GM04503 (cell line): ENCODE data around the gene FAM20C.

Source experiments
- DNase-seq: peaks from one replicate; pipeline ENCODE4 v3.0.0-alpha.2; 2012; ENCODE audit warnings: low read depth

The FAM20C gene

DNA sequence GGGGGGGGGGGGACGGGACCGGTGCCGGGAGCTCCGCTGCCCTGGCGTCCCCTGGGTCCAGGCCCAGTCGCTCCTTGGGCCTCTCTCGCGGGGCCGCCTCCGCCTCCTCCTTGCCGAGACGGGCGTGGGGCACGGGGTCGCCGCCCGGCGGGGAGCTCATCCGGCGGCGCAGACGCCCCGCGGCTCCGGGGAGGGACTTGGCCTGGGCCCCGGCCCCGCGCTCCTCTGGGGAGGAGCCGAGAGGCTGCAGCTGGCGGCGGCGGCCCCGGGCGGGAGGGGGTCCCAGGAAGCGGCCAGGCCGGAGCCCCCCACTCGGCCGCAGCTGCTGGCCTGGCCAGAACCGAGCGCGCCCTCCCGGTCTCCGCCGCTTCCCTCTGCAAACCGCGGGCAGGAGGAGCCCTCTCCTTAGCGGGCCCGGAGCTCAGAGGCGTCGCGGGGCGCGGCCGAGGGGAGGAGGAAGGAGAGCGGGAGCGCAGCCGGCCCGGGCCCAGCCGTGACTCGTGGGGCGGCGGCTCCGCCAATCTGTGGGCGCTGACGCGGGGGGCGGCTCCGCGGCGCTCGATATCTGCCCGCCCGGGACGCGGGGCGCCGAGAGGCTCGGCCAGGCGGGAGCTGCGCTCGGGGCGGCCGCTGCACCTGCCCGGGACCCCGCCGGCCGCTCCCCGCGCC, at the start of gene FAM20C:
FAM20C (plus strand) TSS at position 591 of the 669 bp plus-strand sequence. CDS start 629 bp downstream, outside the sequence.
- no peak for DNase-seq

DNA sequence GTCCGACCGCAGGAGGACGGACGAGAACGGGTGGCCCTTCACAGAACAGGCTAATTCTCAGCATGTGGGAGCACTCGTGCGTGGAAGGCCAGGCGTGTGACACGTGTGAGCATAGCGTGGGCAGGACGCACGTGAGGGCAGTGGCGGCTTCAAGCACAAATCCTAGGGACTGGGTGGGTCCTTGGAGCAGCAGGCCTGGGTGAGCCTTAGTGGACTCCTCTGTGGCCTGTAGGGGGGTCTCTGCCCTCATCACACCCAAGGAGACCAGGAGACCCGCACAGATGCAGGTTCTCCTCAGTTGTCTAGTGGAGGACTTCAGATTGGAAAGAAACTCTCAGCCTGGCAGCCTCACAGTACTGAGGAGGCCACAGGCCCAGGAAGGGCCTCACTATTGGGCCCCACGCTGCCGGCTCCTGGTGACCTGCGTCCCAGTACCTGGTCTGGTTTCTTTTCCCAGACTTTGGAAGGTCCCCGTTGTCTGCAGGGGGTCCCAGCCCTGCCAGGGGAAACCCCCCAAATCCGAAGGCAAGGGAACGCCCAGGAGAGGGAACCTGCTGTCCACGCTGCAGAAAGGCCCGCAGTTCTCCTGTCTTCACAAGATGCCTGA, 49.1 kb upstream of the FAM20C start:
- DNase-seq, result no peak

DNA sequence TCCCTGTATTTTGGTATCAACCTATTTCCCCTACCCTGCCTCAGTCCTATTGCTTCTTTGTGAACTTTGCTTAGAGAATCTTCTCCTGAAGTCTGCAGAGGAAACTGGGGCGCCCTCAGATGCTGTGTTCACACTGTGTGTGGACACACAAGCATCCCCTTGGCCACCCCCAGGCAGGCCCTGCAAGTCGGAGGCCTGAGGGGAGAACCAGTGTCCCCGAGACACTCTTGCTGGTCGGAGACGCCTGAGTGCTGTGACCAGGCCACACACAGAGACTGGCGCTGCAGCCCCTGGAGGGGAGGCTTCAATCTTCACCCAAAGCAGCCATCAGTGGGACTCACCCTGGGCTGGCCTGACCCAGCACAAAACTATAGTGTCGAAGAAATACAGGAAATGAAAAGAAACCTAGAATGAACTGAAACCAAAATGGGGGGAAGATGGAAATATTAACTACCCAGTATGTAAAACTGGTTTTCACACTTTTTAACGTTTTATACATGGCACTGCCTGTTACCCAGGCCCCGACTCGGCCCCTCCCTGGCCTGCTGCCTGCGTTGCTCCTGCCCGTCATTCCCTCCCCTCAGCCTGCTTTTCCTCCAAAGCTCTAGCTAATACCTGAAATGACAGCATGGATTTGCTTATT, 48.4 kb upstream of the FAM20C start:
- DNase-seq, result no peak

DNA sequence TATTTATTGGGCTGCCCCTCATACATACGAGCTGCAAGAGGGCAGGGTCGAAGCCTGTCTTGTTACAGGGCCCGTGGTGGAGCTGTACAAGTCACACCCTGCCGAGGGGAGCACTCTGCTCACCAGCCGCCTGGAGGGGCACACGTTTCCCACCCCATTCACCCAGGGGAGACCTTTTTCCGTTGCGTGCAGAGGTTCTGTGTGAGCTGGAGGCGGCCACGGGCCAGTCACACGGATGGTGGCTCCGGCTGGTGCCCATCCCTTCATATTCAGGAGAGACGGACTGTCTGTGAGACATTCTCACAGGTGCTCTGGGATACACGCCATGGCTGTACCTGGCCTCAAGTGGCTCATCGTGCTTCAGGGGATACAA, 47.9 kb upstream of the FAM20C start:
- no peak for DNase-seq

DNA sequence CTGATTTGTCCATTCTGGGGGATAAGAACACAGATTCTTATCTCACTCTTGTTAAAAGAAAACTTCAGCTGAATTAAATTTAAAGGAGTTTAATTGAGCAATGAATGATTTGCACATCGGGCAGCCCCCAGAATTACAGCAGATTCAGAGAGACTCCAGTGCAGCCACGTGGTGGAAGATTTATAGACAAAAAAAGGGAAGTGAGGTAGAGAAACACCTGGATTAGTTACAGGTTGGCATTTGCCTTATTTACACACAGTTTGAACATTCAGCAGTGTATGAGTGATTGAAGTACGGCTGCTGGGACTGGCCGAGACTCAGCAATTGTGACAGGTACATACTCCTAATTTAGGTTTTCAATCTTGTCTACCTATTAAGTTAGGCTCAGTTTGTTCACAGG, 46.5 kb upstream of the FAM20C start:
- no peak for DNase-seq

DNA sequence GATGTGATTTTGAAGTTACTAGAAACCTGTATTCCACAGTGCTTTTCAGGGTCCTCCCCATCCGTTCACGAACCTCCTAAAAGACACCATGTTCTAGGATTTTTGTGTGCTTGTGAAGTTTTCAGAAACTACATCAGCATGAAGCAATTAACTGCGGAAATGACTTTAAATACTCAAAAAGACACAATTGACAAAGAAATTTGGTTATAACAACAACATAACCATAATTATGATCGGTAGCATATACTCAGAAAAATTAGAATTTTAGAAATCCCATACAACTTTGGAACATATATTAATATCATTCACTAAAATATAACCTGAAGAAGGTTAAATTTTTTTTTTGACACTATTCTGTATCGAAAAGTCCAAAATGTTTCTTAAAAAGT, 43.8 kb upstream of the FAM20C start:
- DNase-seq, result no peak

DNA sequence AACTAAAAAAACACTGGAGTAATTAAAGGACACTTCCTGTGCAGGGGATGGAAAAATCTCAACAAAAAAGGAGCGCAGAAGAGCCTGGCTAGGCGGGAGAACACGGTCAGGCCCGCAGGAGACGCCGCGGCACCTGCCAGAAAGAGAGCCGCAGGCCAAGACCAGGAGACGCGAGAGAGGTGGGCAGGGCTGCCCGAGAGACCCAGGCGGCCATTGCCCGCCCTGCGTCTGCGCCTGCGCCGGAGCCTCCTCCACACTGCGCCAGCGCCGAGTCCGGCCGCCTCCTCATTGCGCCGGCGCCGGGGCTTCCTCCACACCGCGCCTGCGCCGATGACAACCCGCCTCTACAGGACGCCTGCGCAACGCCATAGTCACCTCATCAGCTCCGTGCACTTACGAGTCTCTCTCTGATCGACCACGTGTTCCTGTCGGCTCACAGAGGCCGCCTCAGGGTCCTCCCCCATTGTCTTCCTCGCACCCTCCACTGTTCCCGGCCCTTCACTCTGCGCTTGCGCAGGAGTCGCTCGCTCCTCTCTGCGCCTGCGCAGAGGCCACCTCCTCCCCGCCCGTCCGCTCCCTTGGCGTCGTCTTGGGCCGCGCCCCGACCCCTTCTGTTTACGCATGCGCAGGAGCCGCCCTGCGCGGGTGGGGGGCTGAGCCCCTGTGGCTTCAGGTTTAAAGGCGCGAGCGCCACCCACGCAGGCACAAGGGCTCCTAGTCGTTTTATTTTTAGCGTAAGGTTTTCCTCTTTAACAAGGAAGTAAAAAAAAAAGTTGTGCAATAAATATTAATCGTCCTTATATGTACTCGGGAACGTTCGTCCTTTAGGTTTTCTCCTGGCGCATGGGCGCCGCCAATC, 43.2 kb upstream of the FAM20C start:
- peak; percentile 95 for DNase-seq

DNA sequence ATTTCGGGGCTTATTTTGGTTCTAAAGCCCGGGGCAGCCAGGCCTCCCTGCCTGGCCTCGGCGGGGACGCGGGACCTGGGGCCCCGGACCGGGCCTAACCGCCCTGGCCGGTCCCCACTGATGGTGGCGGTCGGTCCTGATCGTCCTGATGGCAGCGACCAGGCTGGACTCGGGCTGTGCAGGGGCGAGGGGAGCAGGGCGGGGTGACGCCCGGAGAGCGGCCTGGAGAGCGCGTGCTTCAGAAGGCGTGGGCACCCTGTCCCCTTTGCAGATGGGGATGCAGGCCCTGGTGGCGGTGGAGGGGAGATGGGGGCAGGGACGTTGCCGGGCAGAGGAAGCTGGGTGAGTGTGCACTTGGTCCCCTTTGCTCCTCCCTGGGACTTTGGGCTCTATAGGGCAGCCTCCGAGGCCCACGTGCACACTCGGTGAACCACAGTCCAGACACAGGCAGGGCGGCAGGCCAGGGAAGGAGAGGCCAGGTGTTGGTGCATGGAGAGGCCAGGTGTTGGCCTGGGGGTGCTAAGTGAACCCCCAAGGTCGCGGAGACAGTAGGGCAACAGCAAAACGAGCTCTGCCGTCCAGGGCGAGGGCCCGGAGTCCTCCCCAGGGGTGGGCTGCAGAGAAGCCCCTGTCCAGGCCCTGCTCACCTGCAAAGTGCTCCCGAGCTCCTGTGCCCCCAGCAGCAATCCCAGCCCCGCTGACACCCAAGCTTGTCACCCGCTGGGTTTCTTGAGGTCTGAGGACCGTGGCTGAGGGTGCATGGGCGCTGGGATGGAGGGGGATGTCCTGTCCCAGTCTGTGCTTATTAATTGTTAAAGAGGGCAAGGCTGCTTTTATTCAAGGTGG, 42.4 kb upstream of the FAM20C start:
- DNase-seq, result no peak

DNA sequence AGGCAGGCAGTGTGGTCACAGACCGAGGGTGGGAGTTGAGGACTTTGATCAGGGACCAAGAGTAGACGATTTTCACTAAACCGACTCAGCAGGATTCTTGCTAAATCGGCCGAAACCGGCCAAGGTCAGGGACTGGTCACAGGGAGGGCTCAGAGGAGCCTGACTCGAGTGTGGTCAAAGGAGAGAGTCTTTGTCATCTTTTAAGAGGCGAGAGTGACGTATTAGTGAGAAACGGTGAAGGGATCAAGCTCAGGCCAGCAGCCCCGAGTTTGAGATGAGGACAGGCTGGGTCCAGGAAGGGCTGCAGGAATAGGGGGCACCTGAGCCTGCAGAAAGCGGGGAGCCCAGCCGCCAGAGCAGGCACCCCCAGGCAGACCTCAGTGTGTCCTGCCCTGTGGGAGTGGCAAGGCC, 41.6 kb upstream of the FAM20C start:
- no peak for DNase-seq

DNA sequence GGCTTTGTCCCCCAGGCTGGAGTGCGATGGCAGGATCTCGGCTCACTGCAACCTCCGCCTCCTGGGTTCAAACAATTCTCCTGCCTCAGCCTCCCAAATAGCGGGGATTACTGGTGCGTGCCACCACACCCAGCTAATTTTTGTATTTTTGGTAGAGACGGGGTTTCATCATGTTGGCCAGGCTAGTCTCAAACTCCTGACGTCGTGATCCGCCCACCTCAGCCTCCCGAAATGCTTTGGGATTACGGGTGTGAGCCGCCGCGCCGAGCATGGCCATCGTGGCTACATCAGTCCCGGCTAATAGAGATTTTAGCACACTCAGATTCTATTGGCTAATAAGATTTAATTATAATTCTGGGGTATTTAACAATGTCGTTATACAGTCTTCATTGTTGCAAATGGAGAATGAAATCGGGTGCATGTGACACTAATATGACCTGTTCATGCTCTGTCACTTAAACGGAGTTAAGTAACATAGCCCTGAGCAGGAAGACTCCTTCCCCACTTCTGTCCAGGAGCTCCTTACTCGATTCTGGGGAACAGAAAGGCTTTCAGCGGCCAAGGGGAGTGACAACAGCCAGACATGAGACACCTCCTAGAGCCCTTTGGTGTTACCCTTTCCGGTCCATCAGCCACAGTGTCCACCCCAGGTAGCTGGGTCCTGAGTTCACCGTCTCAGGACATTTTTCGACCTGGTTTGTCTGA, 40.9 kb upstream of the FAM20C start:
- no peak for DNase-seq

DNA sequence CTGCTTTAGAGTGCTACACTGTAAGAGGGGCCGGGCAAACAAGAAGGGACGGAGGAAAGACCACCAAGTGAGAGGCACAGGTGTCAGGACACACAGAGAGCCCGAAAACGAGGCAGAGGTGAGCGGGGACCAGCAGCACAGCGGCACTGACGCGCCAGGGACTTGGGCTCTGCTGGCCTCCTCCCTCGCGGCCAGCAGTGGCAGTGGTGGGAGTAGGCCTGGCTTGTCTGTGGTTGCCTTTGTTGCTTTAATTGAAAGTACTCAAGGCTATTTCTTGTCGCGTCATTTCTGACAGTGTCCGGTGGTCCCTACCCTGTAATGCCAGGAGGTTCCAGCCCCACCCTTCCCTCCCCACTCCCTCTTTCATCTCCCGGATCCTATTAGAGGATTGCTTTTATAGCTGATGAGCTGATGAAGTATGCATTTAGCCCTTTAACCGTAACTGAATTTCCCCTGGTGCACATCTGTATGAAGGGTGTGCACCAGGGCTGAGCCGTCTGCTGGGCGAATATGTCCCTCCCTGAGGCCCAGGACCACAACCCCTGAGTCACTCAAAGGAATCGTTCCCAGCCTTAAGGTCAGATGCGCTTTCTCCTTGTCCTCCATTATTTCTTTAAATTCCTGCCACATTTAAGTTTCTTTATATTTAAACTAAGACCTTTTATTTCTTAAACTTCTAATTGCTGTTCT, 39.5 kb upstream of the FAM20C start:
- no peak for DNase-seq

DNA sequence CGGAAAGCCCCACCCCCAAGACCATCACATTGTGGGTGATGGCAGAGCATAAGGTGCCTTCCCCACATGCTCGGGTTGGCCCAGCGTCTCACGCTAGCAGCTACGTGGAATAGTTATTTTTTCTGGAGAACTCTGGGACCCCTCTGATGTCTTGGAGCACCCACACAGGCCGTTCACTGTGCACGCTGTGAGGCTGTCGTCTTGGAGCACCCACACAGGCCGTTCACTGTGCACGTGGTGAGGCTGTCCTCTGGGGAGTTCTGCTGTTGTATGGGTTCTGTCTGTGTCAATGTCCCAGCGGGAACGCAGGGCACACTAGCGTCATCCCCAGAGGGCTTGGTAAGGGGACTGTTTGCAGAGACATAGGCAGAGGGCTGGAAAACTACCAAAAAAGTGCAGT, 38.8 kb upstream of the FAM20C start:
- no peak for DNase-seq

DNA sequence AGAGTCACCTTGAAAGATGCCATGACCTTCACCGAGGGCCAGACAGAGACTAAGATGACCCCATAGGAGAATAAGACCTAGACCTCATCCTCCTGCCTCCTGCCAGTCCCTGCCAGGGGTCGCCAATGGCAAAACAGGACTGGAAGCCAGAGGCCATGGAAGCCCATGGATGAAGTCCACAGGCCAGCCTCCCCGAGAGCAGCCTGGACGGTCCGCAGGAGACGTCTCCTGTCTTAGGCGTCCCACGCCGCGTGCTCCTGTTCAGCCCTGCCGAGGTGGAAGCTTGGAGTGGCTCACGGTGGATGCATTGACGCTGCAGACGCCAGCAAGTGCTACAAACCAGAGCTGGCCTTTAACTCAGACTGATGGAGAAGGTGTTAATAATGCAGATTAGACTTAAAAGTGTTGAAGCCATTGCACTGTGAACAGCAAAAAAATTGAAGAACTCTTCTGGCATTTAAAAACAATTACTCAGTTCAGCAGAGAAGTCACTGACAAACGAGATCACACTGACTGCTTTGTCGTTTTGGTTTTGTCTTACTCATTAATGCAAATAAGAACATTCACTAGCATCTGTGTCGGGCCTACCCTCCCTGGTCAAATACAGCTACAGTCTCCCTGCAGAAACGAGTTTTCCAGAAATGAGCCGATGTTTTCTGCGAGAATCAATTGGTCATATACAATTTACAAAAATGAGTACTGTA, 38.1 kb upstream of the FAM20C start:
- no peak for DNase-seq

DNA sequence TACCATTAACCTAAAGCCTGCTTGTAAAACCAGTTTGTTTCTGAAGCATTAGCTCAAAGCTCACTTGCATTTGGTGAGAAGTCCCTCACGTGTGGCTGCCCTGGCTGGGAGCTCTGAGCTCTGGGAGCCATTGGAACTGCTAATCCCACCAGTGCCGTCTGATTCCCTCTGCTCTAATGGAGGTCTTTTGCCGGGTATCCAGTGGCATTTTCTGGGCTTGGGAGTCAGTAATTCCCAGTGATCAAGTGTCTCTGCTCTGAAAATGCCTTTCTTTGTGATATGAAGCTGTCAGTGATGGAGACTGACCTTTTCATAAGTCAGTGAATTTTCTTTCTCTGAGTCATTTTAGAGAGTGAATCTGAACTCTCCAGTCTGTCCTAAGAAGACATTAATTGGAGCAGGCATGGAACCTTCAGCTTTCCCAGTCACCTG, 36.9 kb upstream of the FAM20C start:
- no peak for DNase-seq

DNA sequence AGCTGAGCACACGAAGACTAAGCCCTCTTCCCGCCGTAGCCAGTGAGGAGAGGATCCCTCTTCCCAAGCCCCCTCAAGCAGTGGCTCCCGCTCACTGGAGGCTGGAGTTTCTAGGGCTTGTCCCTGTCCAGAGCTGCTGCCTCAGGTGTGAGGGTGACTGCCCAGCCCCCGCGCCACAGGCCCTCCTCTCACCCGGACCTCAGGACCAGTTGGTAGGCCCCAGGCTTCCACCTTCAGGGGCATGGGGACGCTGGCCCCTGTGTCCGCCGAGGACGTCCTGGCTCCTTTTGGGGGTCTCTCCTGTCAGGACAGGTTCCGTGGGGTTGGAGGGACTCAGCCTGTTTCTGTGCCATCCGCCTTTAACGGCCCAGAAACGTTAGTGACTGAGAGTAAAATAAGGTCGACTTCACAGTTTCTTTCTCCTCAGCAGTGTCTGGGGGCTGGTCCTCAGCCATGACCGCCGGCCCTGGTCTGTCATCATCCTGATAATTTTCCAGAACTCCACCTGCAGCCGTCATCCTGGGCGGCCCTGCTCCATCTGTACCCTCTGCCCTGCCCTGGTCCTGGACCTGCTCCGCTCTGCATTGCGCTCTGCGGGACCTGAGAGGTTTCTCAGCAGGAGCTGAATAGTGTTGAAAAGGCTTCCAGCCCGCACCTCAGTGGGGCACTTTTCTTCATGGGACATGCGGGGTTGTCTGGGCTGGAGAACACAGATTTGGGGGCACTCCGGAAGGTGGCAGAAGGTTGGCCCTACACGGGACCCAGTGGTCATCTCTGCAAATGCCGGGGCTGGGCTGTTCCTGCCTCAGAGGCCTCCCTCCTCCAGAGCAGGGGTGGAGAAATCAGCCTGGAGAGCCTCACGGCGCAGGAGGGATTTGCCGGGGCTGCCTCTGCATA, 36.0 kb upstream of the FAM20C start:
- DNase-seq, result no peak

DNA sequence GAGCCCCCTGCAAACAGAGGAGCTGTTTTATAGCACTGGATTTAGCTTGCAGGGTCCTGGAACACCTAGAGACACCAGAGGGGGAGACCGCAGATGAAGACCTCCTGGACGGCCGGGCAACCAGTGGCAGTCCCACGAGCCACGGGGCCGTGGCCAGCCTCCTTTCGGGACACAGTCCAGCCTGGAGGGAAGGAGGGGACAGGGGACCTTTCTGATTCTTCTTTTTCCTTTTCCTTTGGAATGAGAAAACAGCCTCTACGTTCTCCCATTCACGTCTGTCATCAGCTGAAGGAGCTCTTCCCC, 35.4 kb upstream of the FAM20C start:
- no peak for DNase-seq

DNA sequence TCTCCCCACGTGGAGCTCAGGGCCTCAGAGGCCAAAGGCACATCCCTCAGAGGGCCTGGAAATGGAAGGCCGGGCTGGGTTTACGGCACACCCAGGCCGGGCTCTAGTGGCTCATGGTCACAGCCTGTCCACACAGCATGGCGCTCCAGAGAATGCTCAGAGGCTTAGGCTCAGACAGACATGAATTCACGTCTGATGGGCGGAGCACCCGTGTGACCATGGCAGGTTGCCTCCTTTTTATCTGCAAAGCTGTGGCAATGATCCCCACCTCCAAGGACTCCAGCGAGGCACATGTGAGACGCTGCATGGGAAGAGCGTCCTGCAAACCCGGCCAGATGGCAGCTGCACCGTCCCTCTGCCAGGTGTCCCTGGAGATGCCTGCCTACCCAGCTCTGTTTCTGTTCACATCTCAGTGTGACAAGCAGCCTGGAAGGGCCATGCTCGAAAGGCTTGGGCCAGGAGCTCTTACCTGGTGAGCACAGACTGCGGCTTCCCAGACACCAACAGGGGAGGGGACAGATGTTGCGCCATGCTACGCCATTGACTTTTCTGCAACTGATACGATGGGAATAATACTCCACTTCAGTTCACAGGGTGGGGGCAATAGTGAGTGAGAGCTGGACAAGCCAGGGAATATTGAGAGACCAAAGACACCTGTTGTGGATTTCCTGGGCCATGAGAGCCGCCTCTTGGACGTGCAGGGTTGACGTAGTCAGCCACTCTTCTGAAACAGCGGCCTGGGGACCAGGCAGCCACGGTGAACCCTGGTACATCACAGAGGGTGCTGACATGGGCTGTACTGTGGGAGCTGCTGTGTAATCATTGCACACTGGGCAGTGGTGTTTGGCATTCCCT, 34.4 kb upstream of the FAM20C start:
- DNase-seq, result no peak

DNA sequence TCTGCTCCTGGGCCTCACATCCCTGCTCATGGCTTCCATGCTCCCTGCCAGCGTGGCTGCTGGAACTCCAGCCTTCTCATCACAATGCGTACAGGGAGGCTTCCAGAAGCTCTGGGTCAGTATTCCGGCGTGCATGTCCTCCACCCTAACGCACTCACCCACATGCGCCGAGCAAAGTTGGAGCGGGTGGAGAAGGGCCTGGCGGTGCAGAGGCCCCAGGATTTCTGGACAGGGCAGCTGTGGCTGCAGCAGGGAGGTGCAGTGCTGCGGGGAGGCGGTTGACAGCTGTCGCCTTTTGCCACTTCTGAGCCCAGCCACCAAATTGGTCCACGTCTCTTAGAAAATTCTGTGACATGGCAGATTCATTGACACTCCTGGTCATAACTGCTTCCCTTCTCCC, 33.6 kb upstream of the FAM20C start:
- DNase-seq, result no peak
